AG20443 (cell line): ENCODE data around the gene ITCH.
A peak's percentile ranks its signal among the peaks of the same experiment; 100 is the strongest.
"Not testable (repeated sequence)": the region's sequence is repeated elsewhere in the genome, so short reads cannot be mapped to it uniquely, and the experiment has no call there.

Experiments used
- DNase-seq: peaks from one replicate; pipeline ENCODE4 v3.0.0; 2012; ENCODE audit warnings: low spot score, mixed read lengths

The ITCH gene

GRCh38 chr20:34507702-34508413 is 144.8 kb downstream of the ITCH start:
- DNase-seq, result no peak

GRCh38 chr20:34510575-34510974 is 147.5 kb downstream of the ITCH start:
- DNase-seq, result no peak

DNA sequence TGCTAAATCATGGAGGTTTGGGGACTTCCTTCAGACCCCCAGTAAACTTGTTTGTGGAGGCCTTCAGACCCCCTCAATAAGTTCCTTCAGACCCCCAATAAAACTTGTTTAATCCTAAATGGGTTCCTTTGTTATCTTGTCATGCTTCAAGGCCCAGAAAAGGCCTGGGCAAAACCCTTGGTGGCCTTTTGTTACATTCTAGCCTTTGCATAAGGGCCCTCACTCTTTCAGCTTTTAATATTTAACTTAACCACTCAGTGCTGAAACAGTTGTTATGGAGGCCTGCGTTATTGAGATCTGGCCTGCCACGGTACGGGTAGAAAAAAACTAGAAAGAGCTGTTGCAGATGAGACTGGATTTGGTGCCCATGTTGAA is 148.8 kb downstream of the ITCH start:
- DNase-seq, result no peak

DNA sequence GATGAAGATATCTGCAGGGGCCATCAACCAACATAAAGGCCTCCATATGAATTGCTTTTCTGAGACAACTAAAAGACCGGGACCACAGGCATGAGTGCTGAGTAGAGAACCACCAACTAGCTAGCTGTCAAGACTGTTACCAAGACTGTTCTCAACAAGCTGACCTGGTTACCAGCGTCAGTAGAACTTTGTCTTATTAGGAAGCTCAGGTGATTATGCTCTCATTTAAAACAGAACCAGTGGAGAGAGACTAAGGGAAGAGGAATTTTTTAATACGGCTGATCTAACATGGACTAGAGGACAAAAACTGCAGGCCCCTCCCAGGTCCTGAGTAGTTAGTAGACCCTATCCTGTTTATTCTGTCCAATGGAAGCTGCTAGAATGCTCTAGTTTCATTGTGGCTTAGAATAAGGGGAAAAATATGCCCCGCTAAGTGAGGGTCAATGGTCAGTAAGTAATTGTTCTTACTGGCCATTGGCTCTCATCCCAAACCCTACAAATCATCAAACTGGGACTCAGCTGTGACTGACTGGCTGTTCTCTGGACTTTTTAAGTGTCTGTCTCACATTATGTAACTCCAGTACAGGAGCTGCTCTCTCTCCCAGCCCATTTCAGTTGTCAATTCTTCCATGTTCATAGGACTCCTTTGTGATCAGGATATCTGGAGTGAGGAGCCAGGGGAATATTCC is 149.3 kb downstream of the ITCH start:
- DNase-seq, result no peak

DNA sequence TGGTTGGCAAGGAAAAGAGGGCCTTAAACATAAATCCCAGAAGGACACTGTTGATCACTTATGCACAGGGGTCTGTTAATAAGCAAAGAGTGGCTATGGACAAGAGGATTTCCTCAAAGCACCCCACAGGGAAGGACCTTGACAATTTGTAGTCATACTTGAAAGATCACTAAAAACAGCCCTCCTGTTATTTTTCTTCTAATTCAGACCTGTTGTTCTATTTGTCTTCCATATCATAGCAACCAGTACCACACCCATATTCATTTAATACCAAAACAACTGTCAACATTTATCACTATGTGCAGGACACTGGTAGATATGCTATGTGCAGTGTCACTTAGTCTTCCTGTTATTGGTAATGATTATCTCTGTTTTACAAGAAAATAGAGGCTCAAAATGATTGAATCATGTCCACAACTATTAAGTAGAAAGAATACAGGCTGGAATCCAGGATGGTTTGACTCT is 149.9 kb downstream of the ITCH start:
- DNase-seq, result no peak

GRCh38 chr20:34514034-34514433 is 151.0 kb downstream of the ITCH start:
- not testable (repeated sequence) for DNase-seq

GRCh38 chr20:34514897-34515483 is 151.9 kb downstream of the ITCH start:
- no peak for DNase-seq

DNA sequence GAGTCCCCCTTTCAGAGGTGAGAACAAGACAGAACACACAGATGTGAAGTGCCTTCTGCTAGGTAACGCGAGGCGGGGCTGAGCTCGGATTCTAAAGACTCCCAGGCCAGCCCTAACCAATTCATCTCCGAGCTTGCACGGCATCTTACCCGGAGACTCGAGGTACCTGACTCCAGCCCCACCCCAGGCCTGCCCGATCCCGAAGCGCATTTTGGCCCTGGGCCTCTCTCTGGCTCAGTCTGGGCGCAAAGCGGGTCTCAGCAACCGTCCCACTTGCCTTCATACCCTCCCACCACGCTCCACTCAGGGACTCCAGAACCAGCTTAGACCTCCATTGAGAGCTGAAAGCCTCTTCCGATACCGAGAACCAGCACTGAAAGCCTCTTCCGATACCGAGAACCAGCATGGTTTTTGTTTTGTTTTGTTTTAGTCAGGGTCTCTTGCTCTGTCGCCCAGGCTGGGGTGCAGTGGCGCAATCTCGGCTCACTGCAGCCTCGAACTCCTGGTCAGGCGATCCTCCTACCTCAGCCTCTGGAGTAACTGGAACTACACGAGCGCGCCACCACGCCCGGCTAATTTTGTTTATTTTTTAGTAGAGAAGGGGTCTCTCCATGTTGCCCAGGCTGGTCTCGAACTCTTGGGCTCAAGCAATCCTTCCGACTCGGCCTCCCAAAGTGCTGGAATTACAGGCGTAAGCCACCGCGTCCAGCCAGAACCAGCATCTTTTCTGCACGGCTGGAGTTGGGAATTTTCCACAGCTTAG is 152.6 kb downstream of the ITCH start:
- DNase-seq, result peak; percentile 22

DNA sequence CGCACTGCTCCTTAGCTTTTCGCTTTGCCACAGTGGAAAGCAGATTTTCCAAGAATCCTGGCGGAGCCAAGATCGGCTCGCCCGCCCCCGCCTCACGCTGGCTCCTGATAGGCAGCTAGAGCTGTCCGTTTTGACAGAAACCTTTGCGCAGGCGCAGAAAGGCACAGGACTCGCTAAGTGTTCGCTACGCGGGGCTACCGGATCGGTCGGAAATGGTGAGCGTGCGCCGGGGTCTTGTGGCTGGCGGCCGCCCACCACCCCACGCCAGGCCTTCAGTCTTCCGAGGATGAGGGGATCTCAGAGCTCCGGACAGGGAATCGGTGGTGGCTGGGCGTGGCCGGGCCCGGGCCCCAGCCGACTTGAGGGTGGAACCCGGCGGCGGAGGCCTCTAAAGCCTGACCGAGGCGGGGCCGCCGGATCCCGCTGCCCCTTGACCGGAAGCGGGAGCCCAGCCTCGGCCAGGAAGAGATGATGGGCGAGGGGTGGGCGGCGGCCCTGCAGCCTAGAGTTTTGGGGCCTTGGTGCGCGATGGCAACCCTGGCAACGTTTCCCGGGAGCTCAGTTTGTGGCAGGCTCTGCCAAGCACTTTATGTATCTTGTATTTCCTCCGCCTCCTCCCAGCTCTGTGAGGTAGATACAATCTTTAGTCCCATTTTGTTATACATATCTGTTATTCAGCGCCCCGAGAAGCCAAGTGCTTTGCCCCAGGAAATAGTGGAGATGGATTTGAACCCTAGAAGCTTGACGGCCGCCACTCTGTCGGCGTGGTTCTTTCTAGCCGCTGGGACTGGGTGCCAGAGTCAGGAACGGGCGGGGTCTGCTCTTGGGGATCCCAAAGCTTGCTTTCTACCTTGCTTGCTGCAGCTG is 153.4 kb downstream of the ITCH start, which contains the start of gene DYNLRB1:
Gene DYNLRB1, plus strand, starts transcription at position 176 of the 867 bp plus-strand sequence. Its CDS starts 37 bp downstream, at position 213.
- peak; percentile 97 for DNase-seq

DNA sequence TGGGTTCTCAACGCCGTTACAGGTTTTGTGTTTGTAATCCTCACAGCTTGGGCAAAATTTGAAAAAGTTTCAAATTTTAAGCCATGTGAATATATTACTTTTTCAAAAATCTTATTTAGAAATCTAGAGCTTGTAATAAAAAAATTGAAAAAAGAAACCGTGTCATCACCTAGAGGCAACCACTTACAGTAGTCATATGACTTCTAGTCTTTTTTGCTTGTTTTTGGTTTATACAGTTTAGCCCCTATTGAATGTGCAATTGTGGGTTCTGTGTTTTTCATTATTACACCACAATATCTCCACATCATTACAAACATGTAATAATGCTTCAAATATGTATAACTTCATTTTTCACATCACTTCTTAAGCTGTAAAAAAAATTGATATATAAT is 154.0 kb downstream of the ITCH start:
- no peak for DNase-seq

DNA sequence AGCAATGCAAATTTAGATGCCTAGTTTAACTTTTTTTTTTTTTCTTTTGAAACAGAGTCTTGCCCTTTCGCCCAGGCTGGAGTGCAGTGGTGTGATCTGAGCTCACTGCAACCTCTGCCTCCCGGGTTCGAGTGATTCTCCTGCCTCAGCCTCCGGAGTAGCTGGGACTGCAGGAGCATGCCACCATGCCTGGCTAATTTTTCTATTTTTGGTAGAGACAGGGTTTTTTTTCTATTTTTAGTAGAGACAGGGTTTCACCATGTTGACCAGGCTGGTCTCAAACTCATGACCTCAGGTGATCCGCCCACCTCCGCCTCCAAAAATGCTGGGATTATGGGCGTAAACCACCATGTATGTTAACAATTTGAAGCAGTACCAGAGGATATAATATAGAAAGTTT is 155.8 kb downstream of the ITCH start:
- not testable (repeated sequence) for DNase-seq

- not testable (repeated sequence) for DNase-seq
Observed at GRCh38 chr20:34519841-34520240, 156.8 kb downstream of the ITCH start.

GRCh38 chr20:34522969-34523871 is 160.1 kb downstream of the ITCH start:
- peak; percentile 46 for DNase-seq

- no peak for DNase-seq
Observed at GRCh38 chr20:34524426-34524825, 161.4 kb downstream of the ITCH start.

DNA sequence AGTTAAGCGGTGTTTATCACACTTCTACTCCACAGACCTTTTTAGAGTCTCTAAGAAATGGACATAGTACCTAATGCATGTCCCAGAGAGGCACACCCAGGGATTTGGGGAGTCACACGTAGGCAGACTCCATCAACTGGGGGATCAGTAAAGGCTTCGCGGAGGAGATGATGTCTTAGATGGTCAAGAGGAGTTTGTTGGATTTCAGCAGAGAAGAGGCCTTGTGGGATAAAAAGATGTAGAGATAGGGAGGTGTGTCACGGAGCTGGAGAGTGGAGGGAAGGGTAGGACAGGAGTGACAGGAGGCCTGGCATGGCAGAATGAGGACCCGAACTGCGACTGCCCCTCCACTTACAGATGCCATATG is 162.3 kb downstream of the ITCH start:
- no peak for DNase-seq

GRCh38 chr20:34525709-34526416 is 162.8 kb downstream of the ITCH start:
- peak; percentile 95 for DNase-seq

GRCh38 chr20:34526466-34526865 is 163.4 kb downstream of the ITCH start:
- DNase-seq, result no peak

- no peak for DNase-seq
Observed at GRCh38 chr20:34527016-34527415, 163.9 kb downstream of the ITCH start.

- DNase-seq, result no peak
Observed at GRCh38 chr20:34528921-34529297, 165.8 kb downstream of the ITCH start.

DNA sequence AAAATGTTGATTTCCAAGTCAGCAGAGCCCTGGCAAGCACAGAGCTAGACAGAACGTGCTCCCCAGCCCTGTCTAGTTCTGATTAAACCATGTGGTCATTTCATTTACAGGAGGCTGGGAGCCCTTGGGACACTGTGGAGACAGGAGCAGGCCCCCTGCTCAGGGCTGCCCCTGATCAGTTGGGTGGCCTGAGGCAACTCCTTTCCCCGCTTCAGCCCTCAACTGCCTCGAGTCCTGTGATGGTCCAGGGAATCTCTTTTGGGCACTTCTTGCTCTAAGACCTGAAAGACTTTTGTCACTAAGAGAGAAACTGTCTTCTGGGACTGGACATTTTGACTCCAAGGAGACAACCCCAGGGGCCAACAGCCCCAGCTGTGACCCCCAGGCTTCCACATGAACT is 166.7 kb downstream of the ITCH start:
- DNase-seq, result no peak
